IPS-11a (cell line): ENCODE data around the gene RASA3.
"Not testable (repeated sequence)": the region's sequence is repeated elsewhere in the genome, so short reads cannot be mapped to it uniquely, and the experiment has no call there.

Source experiments
- H3K4me3 ChIP-seq: one replicate; pipeline ENCODE4 v1.5.1; 2013; ENCODE audit warnings: low read depth, low read length, control low read depth

Gene RASA3

DNA sequence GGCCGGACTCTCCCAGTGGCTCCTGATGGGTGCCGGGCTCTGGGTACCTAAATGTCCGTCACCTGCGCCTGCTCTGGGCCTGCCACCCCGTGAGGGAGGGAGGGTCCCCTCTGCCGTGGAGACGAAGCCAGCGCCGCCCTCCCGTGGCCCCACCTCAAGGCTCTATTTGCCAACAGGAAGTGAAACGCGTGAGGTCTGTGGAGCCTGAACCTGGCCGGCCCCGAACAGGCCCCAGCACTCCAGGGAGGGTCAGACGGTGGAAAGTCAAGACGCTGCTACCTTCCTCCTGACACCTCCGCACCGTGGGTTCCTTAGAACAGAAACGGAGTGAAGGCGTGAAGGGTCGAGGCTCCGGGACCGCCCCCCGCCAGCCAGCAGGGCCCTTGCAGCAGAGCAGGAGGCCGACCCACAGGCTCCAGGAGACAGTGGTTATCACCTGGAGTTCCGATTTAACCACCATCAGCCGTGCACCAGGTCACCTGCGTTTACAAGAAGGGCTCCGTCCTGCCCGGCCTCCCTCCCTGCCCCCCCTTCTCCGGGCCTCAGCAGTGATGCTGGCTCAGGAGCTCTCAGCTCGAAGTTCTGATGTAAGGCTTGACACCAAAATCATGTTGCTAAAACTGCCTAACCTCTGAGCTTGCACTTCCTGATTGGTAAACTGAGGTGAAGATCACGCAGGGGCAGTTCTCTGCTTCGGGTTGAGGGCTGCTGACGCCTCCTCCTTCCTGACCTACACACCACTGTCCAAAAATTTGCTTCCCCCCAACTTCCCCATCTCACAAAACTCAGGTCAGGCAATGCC lies 107.6 kb downstream of the RASA3 start:
- H3K4me3 ChIP-seq = no peak overlapping the region

DNA sequence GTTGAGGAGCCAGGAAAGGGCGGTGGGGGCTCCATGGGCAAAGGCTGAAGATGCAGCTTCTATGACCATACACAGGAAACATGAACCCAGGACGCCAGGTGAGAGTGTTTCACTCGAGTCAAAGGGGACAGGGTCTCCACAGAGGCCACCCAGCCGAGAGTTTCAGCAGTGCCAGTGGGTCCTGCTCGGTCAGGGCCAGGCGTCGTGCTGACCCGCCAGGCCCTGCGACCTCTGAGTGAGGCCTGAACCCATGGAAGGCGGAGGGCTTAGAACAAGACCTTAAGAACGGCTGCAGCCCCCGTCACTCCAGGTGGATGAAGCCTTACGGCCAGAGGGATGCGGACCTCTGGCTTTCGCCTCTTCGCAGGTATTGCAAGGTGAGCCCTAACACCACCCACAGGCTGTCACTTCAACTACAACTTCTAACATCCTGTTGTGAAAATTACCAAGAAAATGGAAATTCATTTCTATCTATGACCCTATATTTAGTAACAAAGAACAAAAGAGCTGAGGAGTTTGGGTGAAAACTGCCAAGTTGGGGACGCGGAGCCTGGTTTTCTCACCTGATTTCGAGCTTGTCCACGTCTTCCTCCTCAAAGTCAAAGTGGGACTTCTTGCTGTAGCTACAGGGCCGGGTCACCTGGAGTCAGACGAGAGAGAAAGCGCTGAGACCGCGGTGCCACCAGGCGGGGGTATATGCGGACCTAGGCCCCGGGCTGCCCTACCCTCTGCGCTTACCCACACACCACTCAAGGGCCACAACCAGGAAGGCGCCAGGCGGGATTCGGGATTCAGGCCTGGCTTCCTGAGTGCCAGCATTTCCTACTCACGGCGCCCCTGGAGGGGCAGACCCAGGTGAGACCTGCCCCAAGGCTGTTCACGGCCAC lies 108.5 kb downstream of the RASA3 start:
- H3K4me3 ChIP-seq = no peak overlapping the region

GRCh38 chr13:114022876-114023275 lies 109.5 kb downstream of the RASA3 start:
- H3K4me3 ChIP-seq = no peak overlapping the region

DNA sequence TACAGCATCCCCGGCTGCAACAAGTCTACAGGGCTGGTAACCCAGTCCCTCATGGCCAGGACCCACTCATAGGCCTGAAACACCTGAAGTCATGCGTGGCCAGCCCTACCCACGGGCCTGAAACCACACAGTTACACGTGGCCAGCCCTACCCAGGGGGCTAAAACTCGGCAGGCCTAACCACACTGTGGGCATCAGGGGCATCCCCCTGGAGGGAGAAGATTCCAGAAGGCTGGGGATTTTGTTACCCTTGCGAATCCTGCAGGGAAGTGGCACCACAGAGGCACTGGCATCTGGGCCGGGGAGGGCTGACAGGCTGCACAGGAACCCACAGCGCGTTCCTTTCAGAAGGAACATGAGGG lies 110.1 kb downstream of the RASA3 start:
- H3K4me3 ChIP-seq = no peak overlapping the region

DNA sequence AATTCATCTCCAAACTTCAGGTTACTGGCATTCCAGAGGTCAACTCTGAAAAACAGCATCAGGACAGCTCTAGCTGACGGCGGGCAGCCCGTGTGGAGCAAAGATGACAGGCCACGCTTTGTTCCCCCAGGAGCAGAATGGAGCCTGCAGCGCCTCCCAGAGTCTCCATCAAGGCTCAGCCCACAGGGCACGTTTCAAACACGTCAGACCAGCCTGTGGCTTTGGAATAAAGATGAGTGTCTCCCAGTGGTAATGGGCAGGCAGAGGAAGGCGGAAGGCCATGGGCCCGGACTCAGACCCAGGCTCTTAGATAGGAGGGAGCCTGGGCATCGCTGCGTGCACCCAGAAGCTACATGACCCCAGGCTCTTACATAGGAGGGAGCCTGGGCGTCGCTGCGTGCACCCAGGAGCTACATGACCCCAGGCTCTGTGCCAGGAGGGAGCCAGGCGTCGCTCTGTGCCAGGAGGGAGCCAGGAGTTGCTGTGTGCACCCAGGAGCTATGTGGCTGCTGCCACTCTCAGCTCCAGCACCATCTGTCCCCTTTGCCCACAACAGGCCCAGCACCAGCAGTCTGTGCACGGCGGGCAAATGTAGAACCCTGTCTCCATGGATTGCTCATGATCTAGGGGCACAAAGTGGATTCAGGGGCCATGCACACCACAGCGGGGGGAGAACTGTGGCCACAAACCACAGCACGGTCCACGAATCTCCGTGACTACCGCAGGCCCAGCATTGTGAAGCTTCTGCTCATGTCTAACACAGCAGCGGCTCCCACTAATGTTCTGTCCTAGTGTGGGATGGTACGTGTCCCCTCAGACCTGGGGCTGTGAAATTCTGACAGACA lies 110.7 kb downstream of the RASA3 start:
- H3K4me3 ChIP-seq = no peak overlapping the region

GRCh38 chr13:114020750-114021463 lies 111.5 kb downstream of the RASA3 start:
- H3K4me3 ChIP-seq = no peak overlapping the region

GRCh38 chr13:114020134-114020533 lies 112.3 kb downstream of the RASA3 start:
- not testable (repeated sequence) for H3K4me3 ChIP-seq

DNA sequence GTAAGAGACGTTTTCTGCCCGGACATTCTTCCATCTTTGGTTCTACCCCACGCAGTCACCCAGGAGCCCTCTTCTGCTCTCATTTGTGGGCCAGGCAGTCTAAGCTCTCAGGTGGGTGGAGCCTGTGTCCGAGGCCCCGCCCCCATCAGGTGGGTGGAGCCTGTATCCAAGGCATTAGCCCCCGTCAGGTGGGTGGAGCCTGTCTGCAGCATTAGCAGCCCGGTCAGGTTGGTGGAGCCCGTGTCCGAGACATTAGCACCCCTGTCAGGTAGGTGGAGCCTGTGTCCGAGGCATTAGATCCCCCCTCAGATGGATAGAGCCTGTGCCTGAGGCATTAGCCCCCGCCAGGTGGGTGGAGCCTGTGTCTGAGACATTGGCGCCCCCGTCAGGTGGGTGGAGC lies 113.1 kb downstream of the RASA3 start:
- H3K4me3 ChIP-seq = no peak overlapping the region

GRCh38 chr13:114018461-114019055 lies 113.9 kb downstream of the RASA3 start:
- no peak overlapping the region for H3K4me3 ChIP-seq

DNA sequence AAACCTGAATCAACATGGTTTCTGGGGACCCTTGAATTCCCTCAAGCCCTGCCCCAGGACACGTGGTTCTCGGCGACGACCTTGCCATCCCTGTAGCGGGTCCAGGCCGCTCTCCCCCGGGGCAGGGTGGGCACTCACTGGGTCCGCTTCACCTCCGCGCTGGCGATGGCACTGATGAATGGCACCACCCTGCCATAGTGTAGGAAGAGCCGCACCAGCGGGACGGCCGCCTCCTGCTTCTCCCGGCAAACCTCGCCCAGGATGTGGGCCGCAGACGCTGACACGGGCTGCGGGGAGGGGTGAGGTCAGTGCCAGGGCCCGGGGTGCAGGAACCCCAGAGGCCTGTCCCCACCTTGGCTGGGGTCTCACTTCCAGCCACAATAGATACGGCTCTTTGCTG lies 114.5 kb downstream of the RASA3 start:
- no peak overlapping the region for H3K4me3 ChIP-seq

DNA sequence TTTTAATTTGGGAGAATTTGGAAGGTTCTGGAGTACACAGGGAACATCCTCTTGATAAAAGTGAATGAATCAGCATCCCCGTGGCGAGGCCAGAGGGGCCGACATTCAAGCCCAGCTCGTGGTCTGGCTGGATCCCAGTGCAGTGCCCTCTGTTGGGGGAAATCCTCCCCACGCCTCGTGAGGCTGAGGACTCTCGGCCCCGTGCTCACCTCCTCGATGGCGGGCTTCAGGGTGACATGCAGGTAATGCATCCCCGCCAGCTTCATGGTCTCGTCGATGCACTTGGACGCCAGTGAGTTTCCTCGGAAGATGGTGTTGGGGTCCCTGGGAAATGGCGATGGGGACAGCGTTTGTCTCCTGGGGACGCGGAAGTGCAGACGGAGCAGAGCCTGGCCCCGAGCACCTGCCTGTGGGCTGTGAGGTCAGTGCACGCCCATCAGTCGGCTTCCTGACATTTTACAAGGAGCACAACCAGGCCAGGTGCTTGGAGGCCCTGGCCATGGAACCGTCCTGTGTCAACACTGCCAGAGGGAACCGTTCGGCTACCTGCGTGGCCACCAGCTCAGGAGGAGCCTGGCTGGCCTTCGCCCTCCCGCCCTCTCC lies 115.3 kb downstream of the RASA3 start:
- H3K4me3 ChIP-seq = no peak overlapping the region

DNA sequence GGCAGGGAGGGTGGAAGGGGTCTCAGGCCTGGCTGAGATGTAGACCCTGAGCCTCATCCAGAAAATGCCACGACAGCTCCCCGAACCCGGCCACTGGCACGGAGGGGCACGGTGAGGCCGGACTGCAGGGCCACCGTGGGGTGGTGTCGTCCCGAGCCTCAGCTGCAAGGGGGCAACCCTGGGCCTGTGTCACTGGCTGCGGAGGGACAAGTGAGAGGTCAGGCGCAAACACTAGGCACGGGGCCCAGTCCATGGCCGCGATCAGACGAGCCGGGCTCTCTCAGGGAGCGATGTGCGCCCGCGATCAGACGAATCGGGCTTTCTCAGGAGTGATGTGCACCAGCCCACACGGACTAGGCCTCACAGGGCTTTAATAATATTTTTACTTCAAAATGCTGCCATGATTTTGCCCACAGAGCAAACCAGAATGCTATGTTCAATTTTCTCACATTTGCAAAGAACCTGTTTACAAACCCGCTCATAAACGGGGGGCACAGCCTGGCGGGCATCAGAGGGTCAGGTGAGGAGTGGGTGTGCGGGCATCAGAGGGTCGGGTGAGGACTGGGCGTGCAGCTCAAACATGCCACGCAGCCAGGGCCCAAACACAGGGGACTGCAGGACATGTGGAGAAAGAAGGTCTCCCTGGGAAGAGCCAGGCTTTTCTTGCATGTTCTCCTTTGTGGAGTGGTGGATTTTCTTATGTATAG lies 115.9 kb downstream of the RASA3 start:
- H3K4me3 ChIP-seq = no peak overlapping the region

GRCh38 chr13:114015969-114016295 lies 116.5 kb downstream of the RASA3 start:
- H3K4me3 ChIP-seq = no peak overlapping the region

- no peak overlapping the region for H3K4me3 ChIP-seq
Measured at GRCh38 chr13:114015111-114015968, 117.1 kb downstream of the RASA3 start.

- H3K4me3 ChIP-seq = no peak overlapping the region
Measured at GRCh38 chr13:114013952-114014629, 118.3 kb downstream of the RASA3 start.

DNA sequence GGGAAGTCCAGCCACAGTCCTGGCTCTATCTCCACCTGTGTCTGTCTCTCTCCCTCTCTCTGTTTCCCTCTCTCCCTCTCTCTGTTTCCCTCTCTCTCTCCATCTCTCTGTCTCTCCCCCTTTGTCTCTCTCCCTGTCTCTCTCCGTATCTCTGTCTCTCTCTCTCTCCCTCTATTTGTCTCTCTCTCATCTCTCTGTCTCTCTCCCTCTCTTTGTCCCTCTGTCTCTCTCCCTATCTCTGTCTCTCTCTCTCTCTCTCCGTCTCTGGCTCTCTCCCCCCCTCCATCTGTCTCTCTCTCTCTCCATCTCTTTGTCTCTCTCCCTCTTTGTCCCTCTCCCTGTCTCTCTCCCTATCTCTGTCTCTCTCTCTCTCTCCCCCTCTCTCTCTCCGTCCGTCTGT lies 119.1 kb downstream of the RASA3 start:
- H3K4me3 ChIP-seq = no peak overlapping the region

DNA sequence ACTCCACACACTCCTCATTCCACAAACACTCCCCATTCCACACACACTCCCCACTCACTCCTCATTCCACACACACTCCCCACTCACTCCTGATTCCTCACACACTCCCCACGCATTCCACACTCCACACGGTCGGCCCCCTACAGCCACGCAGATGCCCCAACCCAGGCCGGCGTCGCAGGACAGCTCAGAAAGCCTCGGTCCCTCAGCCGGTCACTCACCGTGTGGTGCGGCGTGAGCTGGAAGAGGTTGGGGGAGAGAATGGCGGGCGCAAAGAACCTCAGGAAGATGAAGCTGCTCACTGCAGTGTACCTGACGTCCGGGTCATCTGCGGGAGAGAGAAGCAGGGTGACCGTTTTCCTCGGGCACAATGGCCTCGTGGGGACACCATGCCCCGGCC lies 119.5 kb downstream of the RASA3 start:
- no peak overlapping the region for H3K4me3 ChIP-seq

DNA sequence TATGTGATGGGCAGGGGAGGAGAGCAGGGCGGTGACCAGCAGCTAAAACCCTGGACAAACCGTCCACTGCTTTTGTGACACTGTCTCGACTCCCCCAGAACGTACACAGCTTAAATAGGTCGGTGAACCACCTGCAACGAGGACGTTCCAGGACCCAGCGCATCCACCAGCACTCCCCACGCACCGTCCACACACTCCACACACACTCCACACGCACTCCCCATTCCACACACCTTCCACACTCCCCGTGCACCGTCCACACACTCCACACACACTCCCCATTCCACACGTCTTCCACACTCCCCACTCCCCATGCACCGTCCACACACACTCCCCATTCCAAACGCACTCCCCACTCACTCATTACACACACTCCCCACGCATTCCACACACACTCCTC lies 120.3 kb downstream of the RASA3 start:
- H3K4me3 ChIP-seq = no peak overlapping the region
